Germinal center (tissue), 1 donor: ENCODE data around the gene TMEM253.

ENCODE experiments used
- DNase-seq: peaks from one replicate; pipeline ENCODE4 v3.0.0; 2012; ENCODE audit warnings: mixed read lengths, low spot score

Gene TMEM253

GRCh38 chr14:21105095-21105494, 4.2 kb downstream of the TMEM253 start:
- no peak for DNase-seq

- DNase-seq, result no peak
Measured at GRCh38 chr14:21106176-21106497, 5.3 kb downstream of the TMEM253 start.

GRCh38 chr14:21106498-21107282, 5.8 kb downstream of the TMEM253 start:
- peak; percentile 67 for DNase-seq

- no peak for DNase-seq
Measured at GRCh38 chr14:21107283-21107800, 6.5 kb downstream of the TMEM253 start.

GRCh38 chr14:21108791-21109190, 7.9 kb downstream of the TMEM253 start:
- DNase-seq, result no peak

- no peak for DNase-seq
Measured at GRCh38 chr14:21109377-21110138, 8.7 kb downstream of the TMEM253 start.

GRCh38 chr14:21112255-21112654, 11.4 kb downstream of the TMEM253 start:
- no peak for DNase-seq

GRCh38 chr14:21113369-21113768, 12.5 kb downstream of the TMEM253 start:
- no peak for DNase-seq

GRCh38 chr14:21118933-21119332, 18.1 kb downstream of the TMEM253 start:
- DNase-seq, result no peak

- no peak for DNase-seq
Measured at GRCh38 chr14:21120686-21121085, 19.8 kb downstream of the TMEM253 start.

GRCh38 chr14:21121122-21121521, 20.3 kb downstream of the TMEM253 start:
- DNase-seq, result no peak

GRCh38 chr14:21123429-21123828, 22.6 kb downstream of the TMEM253 start:
- no peak for DNase-seq

GRCh38 chr14:21133901-21134300, 33.0 kb downstream of the TMEM253 start:
- no peak for DNase-seq

GRCh38 chr14:21136024-21136423, 35.2 kb downstream of the TMEM253 start:
- DNase-seq, result peak; percentile 40

GRCh38 chr14:21142357-21142756, 41.5 kb downstream of the TMEM253 start:
- no peak for DNase-seq

- no peak for DNase-seq
Measured at GRCh38 chr14:21145437-21145836, 44.6 kb downstream of the TMEM253 start.

GRCh38 chr14:21149641-21150367, 48.9 kb downstream of the TMEM253 start:
- DNase-seq, result no peak
